GM23248 (cell line): ENCODE measurements around the gene UBASH3B.

Source experiments
- EZH2 ChIP-seq: fragments of 200-600 bp; sonication (generic); IDR thresholded peaks from 2 replicates; pipeline ENCODE4 v1.6.1; 2018; ENCODE audit warnings: antibody characterized with exemption, mild to moderate bottlenecking; ENCODE audit not compliant: insufficient read depth, poor library complexity, severe bottlenecking
- EZH2phosphoT487 ChIP-seq: fragments of 200-600 bp; sonication (generic); IDR thresholded peaks from 2 replicates; pipeline ENCODE4 v1.6.1; 2018; ENCODE audit warnings: antibody characterized with exemption, moderate library complexity, mild to moderate bottlenecking, low read depth; ENCODE audit not compliant: insufficient read depth

- no peak for TF ChIP-seq EZH2phosphoT487
- TF ChIP-seq EZH2: no peak
Measured at GRCh38 chr11:122678406-122678805, 22.9 kb downstream of the UBASH3B start.
